Activated CD8-positive, alpha-beta memory T cell treated with anti-CD3 and anti-CD28 coated beads, Interleukin-2, amount 50 U/mL, for 24 hours (primary cell): Measurements from ENCODE around the gene STX11.
"Not testable (repeated sequence)": the region's sequence is repeated elsewhere in the genome, so short reads cannot be mapped to it uniquely, and the experiment has no call there.

Source experiments
- DNase-seq: peaks from one replicate; pipeline ENCODE4 v3.0.0-alpha.2; 2020; ENCODE audit errors: extremely low read depth

The STX11 gene

DNA sequence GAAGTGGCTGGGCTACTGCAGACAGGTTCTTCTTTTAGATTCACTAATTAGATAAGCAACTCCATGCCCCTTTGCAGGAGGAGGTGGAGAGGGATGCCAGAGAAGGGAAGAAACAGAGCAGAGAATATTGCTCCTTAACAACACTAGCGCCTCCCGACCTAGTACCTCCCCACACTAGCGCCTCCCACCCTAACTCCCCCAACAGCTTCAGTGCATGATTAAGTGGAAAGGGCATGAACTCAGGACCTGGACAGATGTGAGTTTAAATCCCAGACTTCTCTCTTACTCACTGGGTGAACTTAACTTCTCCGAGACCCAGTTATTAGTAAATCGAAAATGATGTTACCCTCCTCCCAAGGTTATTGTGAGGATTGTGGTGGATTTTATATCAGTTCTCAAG lies 25.7 kb downstream of the STX11 start:
- DNase-seq: no peak

DNA sequence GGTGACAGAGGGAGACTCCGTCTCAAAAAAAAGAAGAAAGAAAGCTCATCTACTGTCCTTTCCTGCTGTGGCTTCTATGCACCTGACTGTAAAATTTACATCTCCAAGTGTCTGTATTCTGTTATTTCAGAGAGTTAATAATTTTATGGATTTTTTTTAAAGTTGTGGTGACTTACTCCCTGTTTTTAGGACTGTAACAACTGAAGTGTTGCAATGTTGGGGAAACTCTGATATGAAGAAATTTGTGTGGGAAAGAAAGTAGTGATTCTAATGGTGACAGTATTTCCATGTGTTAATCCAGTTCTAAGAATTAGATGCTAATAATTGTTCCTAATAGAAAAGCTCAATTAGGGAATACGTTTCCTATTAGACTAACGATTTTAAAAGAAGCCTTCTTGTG lies 27.4 kb downstream of the STX11 start:
- DNase-seq: no peak

DNA sequence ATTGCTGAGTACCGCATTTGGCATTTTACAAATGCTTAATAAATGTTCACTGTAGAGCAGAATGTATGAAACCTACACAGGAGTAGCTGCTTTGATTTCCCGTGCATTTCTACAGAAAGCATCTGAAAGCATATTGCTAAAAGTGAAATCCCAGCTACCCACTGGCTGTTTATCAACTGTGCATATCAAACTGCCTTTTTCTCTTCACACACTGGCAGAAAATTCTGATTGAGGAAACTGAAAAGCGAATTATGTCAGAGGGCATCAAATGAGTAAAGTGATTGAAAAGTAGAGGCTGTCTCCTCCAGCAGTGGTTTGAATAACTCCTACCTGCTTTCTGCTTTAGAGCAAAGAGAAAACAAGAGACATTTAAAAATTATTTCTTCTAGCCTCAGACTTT lies 28.0 kb downstream of the STX11 start:
- DNase-seq: no peak

DNA sequence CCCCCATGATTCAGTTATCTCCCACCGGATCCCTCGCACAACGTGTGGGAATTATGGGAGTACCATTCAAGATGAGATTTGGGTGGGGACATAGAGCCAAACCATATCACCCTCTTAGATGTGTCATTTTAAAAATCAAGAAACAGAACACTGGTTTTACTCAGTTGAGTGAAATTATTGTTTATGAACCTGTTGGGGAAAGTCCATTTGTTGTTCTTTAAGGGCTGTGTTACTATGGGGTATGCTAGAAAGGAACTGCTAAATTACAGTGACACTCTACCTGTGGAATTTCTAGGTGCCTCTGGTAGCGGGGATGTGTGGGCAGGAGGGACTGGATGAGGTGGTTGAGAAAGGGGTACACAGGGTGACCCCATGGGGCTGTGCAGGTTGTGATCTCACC lies 28.9 kb downstream of the STX11 start:
- DNase-seq: no peak

DNA sequence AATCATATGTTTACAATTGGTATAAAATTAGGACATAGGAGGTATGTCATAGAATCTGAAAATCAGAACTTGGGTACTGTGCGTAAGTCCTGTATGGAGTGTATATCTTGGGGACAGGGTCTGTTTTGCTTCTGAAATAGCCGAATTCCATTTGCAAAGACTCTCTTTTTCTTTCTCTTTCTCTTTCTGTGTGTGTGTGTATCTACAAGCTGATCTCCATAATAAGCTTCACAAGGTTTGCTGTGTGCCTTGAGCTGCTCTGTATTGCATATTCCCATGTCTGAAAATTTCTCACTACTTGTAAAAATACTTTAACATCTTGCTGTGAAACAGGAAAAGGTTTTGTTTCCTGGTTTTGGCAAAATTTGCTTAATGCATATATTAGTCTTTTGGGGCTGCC lies 29.5 kb downstream of the STX11 start:
- DNase-seq: no peak

DNA sequence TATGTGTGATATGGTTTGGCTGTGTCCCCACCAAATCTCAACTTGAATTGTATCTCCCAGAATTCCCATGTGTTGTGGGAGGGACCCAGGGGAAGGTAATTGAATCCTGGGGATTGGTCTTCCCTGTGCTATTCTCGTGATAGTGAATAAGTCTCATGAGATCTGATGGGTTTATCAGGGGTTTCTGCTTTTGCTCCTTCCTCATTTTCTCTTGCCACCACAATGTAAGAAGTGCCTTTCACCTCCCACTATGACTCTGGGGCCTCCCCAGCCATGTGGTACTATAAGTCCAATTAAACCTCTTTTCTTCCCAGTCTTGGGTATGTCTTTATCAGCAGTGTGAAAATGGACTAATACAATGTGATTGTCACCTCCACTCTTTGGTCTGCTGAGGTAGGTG lies 30.0 kb downstream of the STX11 start:
- not testable (repeated sequence) for DNase-seq

DNA sequence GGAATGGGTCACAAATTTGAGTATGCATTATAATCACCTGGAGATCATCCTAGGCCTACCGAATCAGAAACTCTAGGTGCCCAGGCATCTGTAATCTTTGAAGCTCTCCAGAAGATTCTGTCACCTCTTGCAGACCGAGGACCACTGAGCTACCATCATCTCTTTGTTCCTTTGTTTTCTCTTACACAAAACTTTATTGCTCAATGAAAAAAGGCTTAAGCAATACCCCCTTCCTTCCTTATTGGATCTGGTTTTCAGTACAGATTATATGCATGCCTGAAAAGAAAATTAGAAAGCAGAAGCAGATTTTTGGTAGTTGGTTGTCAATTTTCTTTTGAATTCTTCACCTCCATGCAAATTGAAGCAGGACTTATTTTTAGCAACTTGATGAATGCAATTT lies 31.3 kb downstream of the STX11 start:
- DNase-seq: no peak

DNA sequence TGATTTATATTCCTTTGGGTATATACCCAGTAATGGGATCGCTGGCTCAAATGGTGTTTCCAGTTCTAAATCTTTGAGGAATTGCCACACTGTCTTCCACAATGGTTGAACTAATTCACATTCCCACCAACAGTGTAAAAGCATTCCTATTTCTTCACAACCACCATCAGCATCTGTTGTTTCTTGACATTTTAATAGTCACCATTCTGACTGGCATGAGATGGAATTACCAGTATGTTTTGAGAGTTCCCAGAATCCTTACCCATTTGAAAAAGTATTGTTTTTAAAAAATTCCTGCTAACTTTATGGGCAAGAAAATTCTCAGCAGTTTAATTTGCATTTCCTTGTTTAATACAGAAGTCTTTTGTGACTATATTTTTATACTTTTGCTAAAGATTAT lies 33.9 kb downstream of the STX11 start:
- not testable (repeated sequence) for DNase-seq

DNA sequence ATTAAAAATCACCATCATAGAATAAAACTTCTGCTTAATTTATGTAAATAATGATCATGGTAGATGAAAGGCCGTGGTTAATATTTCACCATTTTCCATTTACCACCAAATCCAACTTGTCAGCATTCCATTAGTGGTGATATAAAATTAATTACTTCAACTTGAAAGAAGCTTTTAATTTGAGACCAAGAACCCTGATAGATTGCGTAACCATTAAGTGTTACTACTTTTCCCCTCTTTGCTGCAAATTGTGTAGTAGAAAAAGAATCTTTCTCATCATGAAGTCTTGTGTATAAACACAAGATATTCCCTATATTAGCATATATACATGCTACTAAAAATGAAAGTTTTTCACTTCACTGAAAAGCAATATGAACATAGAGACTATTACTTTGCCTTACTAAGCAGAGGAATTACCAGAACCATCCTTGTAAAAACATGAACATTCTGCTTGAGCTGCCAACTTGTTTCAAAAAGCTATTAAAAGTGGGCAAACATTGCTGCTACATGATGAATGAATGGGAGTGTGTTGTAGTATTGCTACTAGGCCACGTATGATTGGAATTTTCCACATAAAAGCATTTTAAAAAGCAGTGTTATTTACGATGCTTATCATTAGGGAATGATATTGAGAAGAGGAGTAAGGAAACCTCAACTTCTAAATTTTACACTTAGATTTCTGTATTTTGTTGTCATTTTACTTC lies 35.0 kb downstream of the STX11 start:
- no peak for DNase-seq

DNA sequence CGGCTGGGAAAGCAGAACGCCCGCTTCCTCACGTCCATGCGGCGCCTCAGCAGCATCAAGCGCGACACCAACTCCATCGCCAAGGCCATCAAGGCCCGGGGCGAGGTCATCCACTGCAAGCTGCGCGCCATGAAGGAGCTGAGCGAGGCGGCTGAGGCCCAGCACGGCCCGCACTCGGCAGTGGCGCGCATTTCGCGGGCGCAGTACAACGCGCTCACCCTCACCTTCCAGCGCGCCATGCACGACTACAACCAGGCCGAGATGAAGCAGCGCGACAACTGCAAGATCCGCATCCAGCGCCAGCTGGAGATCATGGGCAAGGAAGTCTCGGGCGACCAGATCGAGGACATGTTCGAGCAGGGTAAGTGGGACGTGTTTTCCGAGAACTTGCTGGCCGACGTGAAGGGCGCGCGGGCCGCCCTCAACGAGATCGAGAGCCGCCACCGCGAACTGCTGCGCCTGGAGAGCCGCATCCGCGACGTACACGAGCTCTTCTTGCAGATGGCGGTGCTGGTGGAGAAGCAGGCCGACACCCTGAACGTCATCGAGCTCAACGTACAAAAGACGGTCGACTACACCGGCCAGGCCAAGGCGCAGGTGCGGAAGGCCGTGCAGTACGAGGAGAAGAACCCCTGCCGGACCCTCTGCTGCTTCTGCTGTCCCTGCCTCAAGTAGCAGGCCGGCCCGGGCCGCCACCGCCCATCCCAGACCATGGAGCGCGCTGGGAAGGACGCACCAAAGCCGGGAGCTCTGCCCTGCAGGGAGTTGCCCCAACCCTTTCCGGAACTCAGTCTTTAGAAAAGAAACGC lies 36.7 kb downstream of the STX11 start:
- DNase-seq: no peak

DNA sequence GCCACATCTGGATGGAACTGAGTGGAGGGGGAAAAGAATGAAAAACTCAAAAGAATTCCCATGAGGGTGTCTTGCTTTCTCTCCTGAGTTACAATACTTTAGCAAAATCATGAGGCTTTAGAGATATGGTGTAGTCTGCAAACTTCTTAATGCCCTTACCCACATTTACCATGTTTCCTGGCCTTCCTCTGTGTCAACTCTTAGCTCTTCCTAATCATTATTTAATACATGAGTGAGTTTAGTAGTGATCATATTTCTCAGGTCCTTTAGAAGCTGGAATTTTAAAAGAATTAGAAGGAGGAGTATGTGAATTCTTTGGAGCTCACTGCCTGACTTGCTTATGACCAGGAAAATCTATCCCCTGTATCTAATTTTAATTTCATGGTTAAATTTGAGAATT lies 39.0 kb downstream of the STX11 start:
- DNase-seq: no peak

DNA sequence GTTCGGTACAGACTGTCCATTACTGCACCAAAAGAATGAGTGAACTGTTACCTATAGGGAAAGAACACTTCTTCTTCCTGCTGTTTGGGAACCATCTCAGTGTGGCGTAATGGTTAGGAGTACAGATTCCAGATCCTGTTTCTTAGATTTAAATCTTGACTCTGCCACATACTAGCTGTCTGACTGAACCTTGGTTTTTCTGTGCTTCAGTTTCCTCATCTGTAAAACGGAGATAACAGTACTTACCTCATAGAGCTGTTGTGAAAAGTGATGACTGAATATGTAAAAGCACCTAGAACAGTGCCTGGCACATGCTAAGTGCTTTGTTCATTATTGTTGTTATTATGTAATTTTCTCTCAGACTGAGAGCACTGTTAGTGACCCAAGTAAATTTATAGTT lies 39.8 kb downstream of the STX11 start:
- no peak for DNase-seq

DNA sequence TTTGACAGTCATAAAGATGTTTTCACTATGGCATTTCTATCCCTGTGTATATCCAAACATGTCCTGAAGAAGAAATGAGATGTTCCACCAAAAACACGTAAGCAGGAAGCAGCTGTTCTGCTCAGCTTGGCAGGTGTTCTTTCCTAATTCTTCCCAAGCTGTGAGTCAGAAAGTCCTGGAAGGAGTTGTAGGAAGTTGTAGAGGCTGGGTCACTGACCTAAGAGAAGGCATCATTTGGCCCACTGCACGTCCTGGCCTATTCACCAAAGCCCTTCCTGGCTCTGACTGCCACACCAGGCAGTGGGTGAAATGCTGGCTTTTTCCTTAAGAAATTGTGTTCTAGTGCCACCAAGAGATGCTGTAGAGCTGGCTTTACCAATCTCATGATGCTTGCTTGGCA lies 40.3 kb downstream of the STX11 start:
- no peak for DNase-seq

DNA sequence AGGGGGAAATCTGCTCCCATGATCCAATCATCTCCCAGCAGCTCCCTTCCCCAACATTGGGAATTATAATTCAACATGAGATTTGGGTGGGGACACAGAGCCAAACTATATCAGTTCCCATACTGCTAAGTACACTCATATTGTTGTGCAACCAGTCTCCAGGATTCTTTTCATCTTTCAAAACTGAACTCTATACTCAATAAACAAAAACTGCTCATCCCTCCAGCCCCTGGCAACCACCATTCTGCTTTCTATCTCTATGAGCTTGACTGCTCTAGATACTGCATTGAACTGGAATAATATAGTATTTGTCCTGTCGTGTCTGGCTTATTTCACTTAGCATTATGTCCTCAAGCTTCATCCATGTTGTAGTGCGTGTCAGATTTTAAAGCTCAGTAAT lies 42.9 kb downstream of the STX11 start:
- DNase-seq: no peak

DNA sequence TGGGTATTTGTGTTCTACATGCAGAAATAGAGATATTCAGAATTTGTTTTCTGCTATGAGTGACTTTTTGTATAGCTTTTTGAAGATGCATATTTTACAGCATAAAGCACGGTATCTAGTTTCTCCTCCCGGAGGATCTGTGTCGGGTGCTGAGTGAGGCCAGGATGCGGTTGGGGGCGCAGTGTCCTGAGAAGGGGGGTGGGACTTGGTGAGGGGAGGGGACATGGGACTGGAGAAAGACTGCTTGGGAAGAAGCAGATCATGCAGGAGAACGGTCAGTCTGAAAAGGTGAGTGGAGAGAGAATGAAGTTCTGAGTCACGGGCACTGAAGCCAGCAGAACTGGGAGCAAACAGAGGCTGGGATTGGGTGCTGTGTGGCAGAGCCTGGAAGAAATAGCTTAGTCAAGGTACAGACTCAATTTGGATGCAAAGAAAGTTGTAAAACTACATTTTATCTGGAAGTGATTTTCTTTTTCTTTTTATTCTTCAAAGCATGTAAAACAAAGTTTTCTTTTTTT lies 44.0 kb downstream of the STX11 start:
- DNase-seq: no peak

DNA sequence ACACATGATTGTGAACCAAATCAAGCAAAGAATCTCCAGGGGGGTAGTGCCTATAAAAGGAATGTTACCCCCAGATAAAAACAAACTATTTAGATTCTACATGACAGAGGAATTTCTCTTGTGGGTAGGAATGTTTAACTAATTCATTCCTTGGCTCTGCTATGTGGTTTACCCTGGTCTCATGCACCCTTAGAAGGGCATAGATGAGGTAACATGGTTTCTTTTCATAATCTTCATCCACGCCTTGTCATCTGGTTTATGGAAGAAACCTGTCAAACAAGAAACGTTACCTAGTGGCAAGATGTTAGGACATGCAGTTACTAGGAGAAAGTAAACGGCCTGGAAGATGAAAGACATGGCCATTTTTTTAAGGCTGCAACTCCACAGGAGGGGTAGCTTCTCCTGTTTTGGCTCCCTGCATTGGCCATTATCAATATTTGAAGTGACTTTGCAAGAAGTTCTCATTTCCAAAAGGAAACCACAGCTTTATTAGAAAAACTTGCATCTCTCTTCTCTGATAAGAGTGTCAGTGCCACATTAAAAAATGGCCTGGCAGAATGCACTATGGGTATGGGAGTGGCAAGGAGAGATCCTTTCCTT lies 45.5 kb downstream of the STX11 start:
- no peak for DNase-seq

DNA sequence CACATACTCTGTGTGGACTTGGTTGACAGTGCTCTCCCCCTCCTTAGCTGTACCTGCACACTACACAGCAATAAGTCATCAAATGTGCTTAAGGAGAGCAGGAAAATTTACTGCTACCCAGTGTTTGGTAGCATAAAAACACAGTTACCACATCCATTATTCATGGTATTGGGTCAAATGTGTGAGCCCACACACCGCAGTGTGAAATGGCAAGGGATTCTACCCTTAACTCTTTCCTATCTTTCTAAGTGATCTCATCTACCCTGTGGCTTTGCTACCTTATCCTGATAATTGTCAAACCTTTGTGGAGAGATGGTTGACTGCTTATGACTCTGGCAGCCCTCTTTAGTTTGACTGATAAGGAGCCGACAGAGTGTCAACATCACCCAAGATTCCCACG lies 47.6 kb downstream of the STX11 start:
- no peak for DNase-seq

DNA sequence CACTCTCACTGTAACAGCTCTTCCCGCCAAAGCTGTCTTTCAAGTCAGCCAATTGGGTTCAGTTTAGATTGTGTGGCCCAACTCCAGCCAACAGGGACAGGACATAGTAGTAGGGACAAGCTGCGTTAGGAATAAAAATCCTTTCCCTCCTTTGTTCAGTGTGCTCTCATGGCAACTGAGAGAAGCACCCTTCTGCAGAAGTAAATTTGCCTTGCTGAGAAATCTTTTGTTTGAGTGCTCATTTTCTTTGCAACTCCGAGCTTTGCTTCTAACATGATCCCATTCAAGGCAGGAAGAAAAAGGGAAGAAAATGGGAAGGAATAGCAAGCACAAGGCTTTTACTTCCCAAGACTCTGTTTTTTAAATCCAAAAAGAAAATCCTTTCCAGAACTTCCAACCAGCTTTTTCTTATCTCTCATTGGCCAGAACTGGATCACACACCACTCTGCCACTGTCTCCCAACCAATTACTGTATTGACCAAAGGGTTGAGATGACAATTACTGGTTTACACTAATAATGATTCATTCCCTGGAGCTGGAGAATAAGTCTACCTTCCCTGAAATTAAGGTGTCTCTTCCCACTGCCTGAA lies 52.7 kb downstream of the STX11 start:
- DNase-seq: no peak

DNA sequence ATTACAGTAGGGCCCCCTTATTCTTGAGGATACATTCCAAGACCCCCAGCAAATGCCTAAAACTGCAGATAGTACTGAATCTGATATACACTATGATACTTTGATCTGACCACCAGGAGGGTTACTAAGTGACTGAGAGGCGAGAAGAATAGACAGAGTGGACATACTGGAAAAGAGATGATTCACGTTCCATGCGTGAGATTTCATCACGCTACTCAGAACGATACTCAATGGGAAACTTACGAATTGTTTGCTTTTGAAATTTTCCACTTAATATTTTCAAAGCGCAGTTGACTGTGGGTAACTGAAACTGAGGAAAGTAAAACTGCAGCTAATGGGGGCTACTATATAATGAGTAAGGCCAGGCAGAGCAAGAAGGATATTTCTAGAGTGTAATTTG lies 60.8 kb downstream of the STX11 start:
- no peak for DNase-seq

DNA sequence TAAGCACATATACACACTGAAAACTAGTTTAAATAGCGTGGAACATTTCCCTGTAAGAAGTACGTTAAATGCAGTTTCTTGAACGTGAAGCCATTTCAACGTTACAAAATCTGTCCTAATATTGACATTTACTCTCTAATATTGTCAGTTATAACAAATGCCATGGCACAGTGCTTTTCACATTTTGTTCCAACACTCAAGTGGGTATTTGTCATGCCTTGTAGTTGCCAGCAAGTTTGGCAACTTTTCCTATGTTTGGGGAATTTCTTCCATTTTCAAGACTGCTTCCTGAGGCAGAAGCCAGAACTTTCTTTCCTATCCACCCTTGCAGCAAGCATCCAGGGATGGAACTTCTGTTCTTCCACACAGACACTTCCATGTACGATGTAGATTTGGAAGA lies 63.0 kb downstream of the STX11 start:
- DNase-seq: no peak

DNA sequence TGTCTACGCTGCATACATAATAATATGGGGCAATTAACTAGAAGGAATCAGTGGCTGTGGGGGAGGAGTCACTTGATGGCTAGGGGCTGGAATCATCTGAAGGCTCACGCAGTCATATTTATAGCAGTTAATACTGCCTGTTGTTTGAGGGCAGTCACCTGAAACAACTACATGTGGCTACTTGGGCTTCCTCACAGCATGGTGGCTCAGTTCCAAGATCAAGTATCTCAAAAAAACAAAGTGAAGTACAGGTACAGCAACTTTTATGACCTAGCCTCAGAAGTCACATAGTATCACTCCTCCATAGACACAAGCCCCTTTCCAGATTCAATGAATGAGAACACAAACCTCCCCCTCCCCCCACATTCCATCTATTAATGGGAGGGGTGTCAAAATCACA lies 63.7 kb downstream of the STX11 start:
- DNase-seq: no peak

DNA sequence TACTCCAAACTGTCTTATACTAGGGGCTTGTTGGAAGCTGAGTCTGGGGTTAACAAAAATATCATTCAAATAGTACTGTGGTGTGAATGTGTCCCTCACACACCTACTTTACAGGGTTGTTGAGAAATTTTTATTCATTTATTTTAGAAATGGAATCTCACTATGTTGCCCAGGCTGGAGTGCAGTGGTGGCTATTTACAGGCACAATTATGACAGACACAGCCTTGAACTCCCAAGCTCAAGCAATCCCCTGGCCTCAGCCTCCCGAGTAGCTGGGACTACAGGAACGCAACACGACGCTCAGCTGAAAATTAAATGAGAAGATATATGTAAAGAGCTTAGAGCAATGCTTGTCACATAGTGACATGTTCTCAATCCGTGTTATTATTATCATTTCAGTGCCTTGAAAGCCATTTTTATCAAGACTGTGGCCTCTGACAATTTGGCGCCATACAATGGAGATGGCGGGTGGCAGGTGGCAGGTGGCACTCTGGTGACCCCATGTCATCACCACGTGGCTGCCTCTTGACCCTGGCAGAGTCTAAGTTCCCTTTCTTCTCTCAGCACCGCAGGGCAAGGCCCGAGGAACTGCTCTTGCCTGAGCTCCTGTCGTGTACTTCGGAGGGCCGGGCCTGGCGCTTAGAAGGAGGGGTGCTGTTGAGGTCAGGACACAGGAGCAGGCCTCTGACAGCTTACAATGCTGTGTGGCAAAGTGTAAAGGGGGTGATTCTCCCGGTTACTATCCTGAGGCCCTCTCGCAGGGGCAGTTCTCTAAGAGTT lies 64.5 kb downstream of the STX11 start:
- DNase-seq: no peak
